Measurements from ENCODE around the gene ITGA1. TPM values are rescaled to one million over a fixed set of nuclear protein-coding genes. Genes with fewer than 3 reads are reported as not detected.

The ITGA1 gene
- total and polyA plus RNA-seq, 2 of the 13 experiments (the other 11 are each of a cell fraction or from before 2014, with no cell fraction given), result 23.1 to 28.6 TPM

GRCh38 chr5:52799983-52800393, 12.3 kb downstream of the ITGA1 start (continued):
- TF ChIP-seq, protein P1, sequence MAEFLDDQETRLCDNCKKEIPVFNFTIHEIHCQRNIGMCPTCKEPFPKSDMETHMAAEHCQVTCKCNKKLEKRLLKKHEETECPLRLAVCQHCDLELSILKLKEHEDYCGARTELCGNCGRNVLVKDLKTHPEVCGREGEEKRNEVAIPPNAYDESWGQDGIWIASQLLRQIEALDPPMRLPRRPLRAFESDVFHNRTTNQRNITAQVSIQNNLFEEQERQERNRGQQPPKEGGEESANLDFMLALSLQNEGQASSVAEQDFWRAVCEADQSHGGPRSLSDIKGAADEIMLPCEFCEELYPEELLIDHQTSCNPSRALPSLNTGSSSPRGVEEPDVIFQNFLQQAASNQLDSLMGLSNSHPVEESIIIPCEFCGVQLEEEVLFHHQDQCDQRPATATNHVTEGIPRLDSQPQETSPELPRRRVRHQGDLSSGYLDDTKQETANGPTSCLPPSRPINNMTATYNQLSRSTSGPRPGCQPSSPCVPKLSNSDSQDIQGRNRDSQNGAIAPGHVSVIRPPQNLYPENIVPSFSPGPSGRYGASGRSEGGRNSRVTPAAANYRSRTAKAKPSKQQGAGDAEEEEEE (CRISPR knock-in tag; IDR thresholded peaks at IDR 0.05; ENCODE audit: borderline replicate concordance), result no peak
- TF ChIP-seq, protein P2, sequence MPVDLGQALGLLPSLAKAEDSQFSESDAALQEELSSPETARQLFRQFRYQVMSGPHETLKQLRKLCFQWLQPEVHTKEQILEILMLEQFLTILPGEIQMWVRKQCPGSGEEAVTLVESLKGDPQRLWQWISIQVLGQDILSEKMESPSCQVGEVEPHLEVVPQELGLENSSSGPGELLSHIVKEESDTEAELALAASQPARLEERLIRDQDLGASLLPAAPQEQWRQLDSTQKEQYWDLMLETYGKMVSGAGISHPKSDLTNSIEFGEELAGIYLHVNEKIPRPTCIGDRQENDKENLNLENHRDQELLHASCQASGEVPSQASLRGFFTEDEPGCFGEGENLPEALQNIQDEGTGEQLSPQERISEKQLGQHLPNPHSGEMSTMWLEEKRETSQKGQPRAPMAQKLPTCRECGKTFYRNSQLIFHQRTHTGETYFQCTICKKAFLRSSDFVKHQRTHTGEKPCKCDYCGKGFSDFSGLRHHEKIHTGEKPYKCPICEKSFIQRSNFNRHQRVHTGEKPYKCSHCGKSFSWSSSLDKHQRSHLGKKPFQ (CRISPR knock-in tag; IDR thresholded peaks at IDR 0.05; ENCODE audit: insufficient replicate concordance), result no peak
- TF ChIP-seq CSRNP1 (CRISPR knock-in tag; IDR thresholded peaks at IDR 0.05) (0 out of 2 replicates have a peak, but pooled peaks have one; percentile 22), NCOR1 (IDR thresholded peaks at IDR 0.05; ENCODE audit: borderline replicate concordance, low read length) (no peak), NCOA2 (CRISPR knock-in tag; IDR thresholded peaks at IDR 0.05) (no peak), TBL1XR1 (IDR thresholded peaks at IDR 0.05; ENCODE audit: borderline replicate concordance, low read length, partially characterized antibody) (no peak), GTF2F1 (IDR thresholded peaks at IDR 0.05; ENCODE audit: low read length) (no peak), ZKSCAN1 (IDR thresholded peaks at IDR 0.05; ENCODE audit: low read length) (no peak), PCBP2 (optimal IDR thresholded peaks at IDR 0.05; ENCODE audit: low read depth, low read length, poor library complexity, severe bottlenecking) (no peak), ZNF563 (CRISPR knock-in tag; IDR thresholded peaks at IDR 0.05) (no peak), ZFP37 (CRISPR knock-in tag; IDR thresholded peaks at IDR 0.05; ENCODE audit: borderline replicate concordance) (no peak), NFIB (CRISPR knock-in tag; IDR thresholded peaks at IDR 0.05; ENCODE audit: borderline replicate concordance) (no peak), WIZ (CRISPR knock-in tag; IDR thresholded peaks at IDR 0.05) (no peak), ZSCAN20 (CRISPR knock-in tag; IDR thresholded peaks at IDR 0.05; ENCODE audit: borderline replicate concordance) (no peak; the same call in 1 of the 2 replicates), FOXP4 (CRISPR knock-in tag; IDR thresholded peaks at IDR 0.05) (no peak), JDP2 (CRISPR knock-in tag; IDR thresholded peaks at IDR 0.05; ENCODE audit: borderline replicate concordance) (no peak), MEIS1 (CRISPR knock-in tag; IDR thresholded peaks at IDR 0.05; ENCODE audit: borderline replicate concordance) (0 out of 2 replicates have a peak, but pooled peaks have one; percentile 21), PTBP1 (IDR thresholded peaks at IDR 0.05; ENCODE audit: low read depth, low read length, poor library complexity, severe bottlenecking) (no peak)
- TF ChIP-seq, protein P3, sequence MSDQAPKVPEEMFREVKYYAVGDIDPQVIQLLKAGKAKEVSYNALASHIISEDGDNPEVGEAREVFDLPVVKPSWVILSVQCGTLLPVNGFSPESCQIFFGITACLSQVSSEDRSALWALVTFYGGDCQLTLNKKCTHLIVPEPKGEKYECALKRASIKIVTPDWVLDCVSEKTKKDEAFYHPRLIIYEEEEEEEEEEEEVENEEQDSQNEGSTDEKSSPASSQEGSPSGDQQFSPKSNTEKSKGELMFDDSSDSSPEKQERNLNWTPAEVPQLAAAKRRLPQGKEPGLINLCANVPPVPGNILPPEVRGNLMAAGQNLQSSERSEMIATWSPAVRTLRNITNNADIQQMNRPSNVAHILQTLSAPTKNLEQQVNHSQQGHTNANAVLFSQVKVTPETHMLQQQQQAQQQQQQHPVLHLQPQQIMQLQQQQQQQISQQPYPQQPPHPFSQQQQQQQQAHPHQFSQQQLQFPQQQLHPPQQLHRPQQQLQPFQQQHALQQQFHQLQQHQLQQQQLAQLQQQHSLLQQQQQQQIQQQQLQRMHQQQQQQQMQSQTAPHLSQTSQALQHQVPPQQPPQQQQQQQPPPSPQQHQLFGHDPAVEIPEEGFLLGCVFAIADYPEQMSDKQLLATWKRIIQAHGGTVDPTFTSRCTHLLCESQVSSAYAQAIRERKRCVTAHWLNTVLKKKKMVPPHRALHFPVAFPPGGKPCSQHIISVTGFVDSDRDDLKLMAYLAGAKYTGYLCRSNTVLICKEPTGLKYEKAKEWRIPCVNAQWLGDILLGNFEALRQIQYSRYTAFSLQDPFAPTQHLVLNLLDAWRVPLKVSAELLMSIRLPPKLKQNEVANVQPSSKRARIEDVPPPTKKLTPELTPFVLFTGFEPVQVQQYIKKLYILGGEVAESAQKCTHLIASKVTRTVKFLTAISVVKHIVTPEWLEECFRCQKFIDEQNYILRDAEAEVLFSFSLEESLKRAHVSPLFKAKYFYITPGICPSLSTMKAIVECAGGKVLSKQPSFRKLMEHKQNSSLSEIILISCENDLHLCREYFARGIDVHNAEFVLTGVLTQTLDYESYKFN (CRISPR knock-in tag; conservative IDR thresholded peaks at IDR 0.05), result no peak; the same call in 1 of the 2 replicates

Measured in HepG2 (cell line).